ENCODE results near the gene ABCF3.

ABCF3 gene

DNA sequence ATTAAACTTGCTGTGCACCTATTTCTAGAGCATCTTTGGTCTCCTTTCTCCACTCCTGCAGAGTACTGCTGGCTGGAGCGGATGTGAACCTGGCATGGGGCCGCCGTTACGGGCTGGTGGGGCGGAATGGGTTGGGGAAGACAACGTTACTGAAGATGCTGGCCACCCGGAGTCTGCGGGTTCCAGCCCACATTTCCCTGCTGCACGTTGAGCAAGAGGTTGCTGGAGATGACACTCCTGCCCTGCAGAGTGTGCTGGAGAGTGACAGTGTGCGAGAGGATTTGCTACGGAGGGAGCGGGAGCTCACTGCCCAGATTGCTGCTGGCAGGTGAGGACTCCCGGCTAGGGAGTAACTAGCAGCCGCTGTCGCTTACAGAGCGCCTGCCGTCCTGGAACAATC, 2.1 kb downstream of the ABCF3 start:
- DNase-seq (ENCODE audit: low spot score) = no peak

DNA sequence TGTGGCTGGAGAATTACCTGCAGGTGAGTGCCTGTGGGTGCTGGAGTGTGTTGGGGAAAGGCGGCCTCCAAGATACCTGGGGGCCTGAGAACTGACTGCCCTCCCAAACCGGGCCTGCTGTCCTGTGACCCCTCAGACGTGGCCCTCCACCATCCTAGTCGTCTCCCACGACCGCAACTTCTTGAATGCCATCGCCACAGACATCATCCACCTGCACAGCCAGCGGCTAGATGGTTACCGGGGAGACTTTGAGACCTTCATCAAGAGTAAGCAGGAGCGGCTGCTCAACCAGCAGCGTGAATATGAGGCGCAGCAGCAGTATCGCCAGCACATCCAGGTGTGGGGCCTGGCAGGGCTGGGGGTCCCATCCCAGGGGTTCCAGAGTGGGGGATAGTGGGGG, 3.4 kb downstream of the ABCF3 start:
- DNase-seq (ENCODE audit: low spot score) = no peak

DNA sequence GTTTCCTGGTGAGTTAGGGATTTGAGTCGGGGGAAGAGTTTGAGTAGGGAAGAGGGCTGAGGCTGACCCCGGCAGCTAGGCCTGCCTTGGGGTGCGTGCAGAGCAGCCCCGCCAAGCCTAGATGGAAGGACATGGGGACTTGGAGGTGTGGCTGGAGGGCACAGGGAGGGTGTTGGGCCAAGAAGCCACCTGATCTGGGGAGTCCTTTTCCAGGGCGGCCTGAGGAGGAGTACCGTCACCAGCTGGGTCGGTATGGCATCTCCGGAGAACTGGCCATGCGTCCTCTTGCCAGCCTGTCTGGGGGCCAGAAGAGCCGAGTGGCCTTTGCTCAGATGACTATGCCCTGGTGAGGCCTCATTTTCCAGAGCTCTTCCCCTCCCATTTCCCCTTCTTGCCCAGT, 6.9 kb downstream of the ABCF3 start:
- DNase-seq (ENCODE audit: low spot score) = no peak

DNA sequence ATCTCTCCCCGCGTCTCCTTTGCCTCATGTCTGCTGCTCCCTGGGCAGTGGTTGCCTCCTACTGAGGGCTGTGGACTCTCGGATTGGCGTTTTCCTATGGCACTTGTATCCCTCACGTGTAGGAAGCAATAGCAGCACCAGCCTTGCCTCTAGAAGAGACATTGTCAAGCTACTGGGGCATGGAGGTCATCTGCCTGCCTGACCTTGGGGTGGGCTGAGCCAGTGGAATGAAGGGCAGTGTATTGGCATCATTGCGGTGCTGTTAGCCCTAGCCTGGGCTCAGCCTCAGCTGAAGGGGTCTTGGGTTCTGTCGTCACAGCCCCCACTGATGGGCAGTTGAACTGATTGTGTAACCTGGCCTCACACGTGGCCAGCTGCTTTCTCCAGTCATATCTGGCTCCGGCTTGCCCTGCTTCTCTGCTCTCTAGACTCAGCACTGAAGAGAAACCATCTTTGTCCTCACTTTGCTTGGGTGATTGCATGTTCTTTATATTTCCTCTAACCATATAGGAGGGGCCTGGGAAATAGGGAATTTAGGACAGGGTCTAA, 8.1 kb downstream of the ABCF3 start:
- no peak for DNase-seq (ENCODE audit: low spot score)

DNA sequence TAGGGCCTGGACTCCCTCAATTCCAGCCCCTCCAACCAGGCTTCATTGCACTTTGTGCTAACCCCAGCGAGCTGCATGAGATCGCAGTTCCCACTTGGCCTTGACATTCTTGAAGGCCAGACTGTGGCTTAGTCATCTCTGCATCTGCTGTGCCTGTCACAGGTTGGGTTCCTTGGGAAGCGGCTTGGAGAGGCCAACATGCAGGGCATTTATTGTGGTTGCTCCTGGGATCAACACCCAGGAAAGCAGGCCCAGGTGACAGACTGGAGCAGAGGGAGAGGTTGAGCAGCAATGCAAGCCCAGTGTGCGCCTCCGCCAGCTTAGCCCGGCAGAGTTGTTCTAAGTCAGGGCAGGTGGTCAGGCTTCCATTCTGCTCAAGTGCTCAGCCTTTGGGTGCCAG, 10.5 kb downstream of the ABCF3 start:
- DNase-seq (ENCODE audit: low spot score) = no peak

DNA sequence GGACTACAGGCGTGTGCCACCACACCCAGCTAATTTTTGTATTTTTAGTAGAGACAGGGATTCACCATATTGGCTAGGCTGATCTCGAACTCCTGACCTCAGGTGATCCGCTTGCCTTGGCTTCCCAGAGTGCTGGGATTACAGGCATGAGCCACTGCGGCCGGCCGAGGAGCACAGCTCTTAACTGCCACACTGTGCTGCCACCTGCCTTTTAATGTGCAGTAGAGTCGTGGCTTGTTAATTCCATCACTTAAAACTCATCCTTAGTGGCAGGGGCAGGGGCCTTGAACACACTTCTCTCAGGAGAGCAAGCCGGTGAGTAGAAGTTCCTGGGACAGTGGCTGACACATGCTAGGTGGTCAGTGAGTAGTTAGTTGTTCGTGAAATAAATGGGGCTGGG, 12.5 kb downstream of the ABCF3 start:
- no peak for DNase-seq (ENCODE audit: low spot score)

DNA sequence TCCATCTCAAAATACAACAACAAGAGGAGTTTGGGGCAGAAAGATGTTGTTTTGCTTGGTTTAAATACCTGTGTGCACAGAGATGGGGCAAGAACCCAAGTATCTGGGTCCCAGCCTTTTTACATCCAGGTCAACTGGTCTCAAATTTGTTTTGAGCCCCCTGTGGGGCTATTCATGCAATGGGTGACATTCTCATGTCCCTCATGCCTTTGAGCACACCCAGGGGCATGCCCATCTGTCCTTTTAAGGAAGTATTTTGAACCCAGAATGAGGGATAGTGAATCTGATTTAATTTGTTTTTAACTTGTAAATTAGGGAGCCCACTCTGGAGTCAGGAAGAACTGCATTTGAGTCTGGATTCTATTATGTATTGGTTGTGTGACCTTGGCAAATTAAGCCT, 14.8 kb downstream of the ABCF3 start:
- DNase-seq (ENCODE audit: low spot score) = no peak

DNA sequence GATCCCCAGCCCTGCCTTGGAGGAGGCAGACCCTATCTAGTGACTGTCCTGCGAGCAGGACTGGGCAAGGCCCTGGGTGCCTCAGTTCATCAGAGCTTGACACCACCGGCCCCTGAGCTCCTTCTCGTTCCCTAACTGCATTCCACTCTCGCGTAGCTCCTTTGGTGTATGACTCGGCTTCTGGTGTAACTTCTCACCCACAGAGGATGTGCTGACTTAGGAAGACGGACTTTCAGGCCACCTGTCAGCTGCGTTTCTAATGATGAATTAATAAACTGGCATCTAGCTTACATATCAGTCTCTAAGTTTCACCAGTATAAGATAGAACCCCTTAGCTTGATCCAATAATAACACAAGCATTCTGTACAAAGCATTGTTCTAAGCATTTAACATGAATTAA, 17.5 kb downstream of the ABCF3 start:
- no peak for DNase-seq (ENCODE audit: low spot score)

DNA sequence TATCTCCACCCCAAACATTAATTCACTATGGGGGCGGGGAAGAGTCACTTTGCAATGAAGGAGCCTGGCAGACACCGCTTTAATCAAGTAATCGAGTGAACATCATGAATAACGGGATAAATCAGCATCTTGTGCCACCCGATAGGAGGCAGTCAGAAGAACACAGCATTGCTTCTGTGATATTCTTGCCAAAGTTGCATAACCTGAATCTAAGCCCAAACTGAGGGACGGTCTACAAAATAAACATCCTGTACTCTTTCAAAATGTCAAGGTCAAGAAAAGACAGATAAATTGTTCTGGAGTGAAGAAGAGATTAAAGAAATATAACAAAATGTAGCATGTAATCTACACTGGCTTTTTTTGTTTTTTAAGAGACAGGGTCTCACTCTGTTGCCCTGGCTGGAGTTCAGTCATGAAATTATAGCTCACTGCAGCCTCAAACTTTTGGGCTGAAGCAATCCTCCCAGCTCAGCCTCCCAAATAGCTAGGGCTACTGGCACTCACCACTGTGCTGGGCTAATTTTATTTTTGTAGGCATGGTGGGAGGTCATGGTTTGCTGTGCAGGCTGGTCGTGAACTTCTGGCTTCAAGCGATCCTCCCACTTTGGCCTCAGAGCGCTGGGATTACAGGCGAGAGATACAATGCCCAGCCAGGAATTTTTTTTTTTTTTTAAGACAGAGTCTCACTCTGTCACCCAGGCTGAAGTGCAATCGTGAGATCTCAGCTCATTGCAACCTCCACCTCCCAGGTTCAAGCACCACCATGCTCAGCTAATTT, 23.3 kb downstream of the ABCF3 start:
- DNase-seq (ENCODE audit: low spot score) = no peak

DNA sequence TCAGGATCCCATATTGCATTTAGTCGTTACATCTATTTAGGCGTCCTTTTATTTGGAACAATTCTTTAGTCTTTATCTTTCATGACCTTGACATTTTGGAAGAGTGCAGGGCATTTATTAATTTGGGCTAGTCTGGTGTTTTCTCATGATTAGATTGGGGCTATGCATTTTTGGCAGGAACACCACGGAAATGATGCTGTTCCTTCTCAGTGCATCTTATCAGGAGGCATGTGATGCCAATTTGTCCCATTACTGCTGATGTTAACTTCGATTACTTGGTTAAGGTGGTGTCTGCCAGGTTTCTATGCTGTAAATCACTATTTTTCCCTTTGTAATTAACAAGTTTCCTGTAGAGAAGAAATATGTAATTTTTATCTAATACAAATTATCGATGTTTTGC, 25.3 kb downstream of the ABCF3 start:
- no peak for DNase-seq (ENCODE audit: low spot score)

DNA sequence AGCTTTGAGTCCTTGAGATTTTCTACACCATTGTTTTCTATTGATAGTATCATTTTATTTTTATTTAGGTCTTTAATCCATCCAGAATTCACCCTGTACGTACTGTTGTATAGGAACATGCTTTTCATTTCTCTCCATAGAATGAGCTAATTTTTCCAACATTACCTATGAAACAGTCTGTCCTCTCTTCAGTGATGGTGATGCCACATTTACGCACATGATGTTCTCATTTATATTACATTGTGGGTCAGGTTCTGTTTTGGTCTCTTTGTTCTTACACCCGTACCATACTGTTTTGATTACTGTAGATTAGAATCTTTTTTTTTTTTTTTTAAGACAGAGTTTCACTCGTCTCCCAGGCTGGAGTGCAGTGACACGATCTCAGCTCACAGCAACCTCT, 25.7 kb downstream of the ABCF3 start:
- no peak for DNase-seq (ENCODE audit: low spot score)

DNA sequence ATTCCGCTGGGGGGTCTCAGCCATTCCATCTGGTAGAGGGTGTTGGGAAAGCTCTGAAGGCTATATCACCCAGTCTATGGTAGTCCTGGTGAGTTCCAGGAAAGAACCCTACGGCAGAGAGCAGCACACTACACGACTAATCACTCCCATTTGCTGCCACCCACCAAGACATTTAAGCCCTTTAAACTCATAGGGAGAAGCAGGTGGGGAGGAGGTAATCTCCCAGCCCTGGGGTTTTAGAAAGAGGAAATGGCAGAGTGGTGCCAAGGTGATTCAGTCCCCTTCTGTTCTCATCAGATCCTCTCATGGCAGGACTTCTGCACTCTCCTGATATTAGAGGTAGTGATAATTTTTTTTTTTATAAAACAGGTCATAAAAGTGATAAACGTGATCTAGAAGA, 32.8 kb downstream of the ABCF3 start:
- no peak for DNase-seq (ENCODE audit: low spot score)

DNA sequence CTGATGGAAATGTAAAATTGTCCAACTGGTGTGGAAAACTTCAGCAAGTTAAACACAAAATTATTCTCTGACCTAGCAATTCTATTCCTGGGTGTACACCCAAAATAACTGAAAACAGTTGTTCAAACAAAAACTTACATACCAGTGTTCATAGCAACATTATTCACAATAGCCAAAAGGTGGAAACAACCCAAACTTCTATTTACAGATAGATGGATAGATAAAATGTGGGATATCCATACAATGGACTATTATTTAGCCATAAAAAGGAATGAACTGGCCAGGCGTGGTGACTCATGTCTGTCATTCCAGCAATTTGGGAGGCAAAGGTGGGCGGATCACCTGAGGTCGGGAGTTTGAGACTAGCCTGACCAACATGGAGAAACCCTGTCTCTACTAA, 36.5 kb downstream of the ABCF3 start:
- no peak for DNase-seq (ENCODE audit: low spot score)

DNA sequence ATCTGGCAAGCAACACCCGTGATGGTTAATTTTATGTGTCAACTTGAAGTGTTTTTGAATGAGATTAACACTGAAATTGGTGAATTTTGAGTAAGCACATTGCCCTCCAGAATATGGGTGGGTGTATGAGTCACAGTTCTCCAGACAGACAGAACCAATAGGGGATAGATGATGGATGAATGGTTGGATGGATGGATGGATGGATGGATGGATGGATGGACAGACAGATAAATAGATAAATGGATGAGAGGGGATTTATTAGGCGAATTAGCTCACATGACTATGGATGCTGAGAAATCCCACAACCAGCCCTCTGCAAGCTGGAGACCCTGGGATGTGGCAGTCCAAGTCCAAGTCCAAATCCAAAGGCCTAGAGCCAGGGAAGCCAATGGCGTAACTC, 37.9 kb downstream of the ABCF3 start:
- DNase-seq (ENCODE audit: low spot score) = no peak

DNA sequence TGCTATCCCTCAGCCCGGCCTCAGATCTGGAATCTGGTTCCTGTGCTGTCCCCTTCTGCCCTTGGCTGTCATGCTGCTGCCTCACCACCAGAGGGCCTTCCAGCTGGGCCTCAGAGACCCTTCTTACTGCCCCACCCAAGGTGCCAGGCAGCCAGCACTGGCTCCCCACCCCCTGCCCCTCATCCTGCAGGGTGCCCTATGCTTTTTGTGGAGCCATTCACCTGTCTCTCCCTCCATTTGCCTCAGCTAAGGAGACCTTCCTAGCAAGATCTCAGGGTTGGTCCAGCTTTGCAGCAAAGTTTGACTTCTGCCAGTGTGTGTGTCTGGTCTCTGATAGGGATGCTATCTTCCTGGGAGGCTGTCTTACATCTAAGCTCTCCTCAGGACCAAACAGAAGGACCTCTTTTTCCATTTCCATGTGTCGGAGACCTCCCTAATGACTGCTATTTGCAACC, 41.5 kb downstream of the ABCF3 start:
- no peak for DNase-seq (ENCODE audit: low spot score)

DNA sequence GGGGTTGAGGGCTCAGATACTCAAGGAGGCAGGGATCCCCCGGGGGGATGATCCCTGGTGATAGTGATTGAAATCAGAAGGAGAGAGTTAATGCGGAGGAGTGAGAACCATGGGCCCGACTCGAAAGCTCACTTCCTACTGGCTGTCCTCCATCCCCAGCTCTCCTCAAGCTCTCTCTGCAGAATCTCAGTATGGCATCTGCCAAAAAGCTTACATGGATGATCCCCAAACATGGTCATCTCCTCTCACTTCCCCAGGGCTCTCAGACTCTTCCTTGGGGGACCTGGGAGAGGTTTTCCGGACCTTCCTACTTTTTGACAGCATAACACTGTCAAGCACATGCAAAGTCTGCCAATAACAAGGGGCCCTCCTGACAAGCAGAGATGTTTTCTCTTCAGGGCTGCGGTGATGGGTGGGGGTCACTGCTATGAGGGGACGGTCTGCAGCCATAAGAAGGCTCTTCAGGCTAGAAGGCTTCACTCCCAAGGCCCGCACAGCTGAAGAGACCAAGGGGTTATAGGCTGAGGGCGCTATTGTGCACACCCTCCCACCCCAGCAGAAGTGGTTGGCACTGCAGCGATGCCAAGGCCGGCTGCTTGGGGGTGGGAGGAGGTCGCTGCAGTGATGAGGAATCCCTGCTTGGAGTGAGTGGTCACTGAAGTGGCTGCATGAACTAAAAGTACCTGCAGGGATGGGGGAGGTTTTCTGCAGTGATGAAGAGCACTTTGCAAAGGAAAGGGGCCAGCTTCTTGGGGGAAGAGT, 42.6 kb downstream of the ABCF3 start:
- no peak for DNase-seq (ENCODE audit: low spot score)

DNA sequence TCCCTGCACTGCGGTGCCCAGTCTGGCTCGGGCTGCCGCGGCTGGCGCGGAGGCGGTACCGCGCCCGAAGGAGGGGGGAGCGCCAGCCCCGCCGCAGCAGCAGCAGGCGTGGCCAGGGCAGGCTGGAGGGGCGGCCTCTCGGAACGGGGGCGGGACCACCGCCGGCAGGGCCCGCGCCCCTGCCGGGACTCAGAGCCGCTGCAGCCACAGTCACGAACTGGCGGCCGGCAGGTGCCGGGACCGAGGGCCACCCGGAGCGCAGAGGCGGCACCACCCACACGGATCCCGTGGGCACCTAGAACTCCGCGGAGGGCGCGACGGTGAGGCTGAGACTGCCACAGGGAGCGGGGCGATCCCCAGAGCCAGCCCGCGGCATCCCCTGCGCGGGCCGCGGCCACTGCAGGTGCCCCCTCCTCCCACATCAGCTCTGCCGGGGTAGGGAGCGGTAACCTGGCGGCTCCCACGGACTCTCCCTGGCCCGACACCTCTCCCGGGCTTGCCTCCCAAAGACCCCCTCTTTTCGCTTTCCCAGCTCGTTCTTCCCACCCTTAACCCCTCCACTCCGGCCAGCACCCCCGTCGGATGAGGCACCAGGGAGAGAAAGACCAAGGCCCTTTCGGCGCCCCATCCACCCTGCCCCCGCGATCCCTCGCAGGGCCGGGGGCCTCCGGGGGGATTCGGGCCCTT, 43.5 kb downstream of the ABCF3 start, which contains the start of gene VWA5B2:
TSS of gene VWA5B2 (plus strand) at position 192 of the 687 bp plus-strand sequence. CDS start 944 bp downstream, outside the sequence.
- DNase-seq (ENCODE audit: low spot score) = no peak

DNA sequence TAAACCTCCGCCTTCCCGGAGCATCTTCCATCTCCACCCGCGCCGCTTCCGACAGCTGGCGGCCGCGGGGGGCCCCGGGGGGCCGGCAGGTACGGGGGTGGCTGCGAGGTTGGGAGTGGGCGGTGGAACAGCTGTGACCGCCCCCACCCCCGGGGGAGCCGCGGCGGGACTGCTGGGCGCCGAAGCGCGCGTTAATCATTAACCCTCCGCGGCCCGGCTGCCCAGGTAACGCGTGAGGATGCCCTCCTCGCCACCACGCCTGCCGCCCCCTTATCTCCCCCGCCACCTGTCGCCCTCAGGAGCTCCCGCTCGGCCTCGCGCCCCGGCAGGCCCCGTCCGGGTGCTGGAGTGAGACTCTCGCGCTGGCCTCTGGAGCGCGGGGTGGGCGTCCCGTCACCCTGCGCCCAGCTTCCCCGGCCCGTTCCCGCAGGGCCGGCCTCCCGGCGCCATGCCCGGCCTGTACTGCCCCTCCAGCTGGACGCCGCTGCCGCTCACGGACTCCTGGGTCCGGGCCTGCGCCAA, 44.1 kb downstream of the ABCF3 start:
- DNase-seq (ENCODE audit: low spot score) = no peak

DNA sequence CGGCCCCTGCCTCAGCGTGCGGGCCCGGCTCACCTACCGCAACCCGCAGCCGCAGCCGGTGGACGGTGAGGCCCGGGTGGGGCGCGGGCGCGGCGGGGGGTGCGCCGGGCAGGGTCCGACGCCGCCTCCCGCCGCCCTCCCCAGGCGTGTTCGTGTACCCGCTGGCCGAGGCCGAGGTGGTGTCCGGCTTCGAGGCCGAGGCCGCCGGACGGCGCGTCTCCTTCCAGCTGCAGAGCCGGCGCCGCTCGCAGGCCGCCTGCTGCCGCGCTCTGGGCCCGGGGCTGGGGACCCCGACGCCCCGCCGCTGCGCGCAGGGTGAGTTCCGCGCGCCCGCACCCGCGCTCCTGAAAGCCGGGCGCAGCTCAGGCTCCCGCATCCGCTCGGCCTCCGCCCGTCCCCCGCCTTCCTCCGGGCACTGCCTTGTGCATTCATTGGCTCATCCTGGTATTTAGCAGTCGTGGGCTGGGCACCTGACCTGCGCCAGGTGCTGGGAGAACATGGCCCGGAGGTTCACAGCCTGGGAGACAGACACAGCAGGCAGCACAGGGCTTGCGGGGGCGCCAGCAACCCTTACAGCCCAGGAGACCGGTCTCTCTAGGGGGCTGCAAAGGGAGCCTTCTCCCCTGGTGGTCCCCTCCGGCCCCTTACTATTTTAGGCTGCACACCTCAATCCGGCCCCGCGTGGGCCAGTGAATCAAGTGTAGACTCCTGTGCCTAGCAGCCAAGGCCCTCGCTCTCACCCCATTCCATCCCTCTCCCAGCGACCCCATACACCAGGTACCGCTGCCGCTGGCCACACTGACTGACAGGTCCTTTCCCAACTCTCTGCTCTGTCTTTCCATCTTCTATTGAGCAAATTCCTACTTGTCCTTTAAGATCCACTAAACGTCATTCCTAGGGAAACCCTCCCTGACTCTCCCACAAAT, 44.9 kb downstream of the ABCF3 start:
- no peak for DNase-seq (ENCODE audit: low spot score)

DNA sequence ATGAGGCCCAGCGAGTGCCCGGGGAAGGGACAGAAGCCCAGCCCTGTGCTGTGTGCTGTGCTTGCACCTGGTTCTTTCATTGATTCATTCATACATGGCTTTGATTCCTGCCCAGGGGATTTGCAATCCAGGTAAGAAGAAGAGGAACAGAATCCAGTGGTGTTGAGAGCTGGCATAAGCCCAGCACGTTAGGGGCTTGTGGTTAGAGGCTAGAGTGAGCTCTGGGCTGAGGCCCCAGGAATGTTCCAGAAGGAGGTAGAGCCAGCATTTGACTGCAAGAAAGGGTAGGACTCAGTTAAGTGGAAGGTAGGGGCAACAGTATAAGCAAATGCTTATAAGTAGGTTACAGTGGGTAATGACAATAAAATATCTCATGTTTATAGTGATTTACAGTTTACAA, 45.7 kb downstream of the ABCF3 start:
- no peak for DNase-seq (ENCODE audit: low spot score)

DNA sequence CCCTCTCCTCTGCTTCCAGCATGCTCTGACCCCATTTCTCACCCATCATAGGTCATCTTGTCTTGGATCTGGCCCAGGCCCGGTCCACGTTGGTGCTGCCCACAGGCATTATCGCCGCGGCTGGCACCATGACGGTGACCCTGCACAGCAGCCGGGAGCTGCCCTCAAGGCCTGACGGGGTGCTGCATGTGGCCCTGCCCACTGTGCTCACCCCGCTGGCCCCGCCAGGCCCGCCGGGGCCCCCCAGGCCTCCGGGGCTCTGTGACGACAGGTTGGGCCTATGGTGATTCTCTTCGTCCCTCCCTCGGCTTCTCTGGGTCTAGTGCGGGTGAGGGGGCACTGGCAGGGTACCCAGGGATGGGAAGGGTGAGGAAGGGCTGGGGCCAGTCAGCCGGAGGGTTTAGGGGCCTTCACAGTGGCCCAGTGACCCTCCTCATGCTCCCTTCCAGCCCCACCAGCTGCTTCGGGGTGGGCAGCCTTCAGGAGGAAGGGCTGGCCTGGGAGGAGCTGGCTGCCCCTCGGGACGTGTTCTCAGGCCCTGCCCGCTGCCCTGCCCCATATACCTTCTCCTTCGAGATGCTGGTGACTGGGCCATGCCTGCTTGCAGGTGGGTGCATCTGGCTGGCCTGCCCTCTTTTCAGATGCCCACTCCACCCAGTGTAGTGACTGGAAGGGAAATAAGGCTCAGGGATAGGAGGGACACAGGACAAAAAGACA, 47.3 kb downstream of the ABCF3 start:
- no peak for DNase-seq (ENCODE audit: low spot score)

Data from left forelimb (tissue), 1 donor.